ENCODE measurements around the gene PHF20.
A peak's percentile ranks its signal among the peaks of the same experiment; 100 is the strongest.
"Not testable (repeated sequence)": the region's sequence is repeated elsewhere in the genome, so short reads cannot be mapped to it uniquely, and the experiment has no call there.

The PHF20 gene

DNA sequence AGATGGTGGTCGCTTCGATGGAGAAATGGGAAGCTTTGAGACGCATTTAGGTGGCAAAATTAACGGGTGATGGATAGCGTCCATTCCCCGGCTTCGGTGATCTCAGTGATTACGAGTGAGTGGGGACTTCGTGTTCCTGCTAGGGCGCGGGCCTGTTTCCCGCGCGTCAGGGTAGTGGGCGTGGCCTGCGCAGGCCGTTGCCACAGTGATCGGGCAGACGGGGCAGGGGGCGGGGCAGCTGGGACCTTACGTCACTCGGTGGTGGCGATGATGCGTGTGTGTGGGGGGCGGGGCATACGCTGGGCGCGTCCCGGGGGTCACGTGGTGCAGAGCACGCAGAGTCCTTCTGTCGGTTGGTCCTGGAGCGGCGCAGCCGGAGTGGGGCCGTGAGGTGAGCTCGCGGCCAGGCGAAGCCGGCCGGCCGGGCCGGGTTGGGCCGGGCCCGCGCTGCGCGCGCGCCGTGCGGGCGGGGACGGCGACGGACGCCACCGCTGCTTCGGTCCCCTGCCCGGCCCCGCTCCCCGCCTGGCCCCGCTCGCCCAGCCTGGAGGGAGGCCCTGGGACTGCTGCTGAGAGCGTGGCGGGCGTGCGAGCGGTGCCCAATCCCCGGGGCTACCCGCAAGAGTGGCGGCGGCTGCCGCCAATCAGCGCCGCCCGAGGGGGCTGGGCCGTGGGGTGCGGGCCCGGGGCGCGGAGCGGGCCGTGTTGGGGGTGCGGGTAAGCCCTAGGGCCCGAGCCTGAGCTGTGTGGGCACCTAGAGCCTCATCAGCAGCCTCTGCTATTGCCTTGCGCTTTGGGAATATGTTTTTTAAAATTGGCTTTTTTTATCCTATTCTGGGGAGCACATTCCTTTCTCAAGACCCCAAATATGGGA, at the start of gene PHF20:
Gene PHF20 (plus strand): TSS at position 327 of the 874 bp plus-strand sequence. CDS start 29,508 bp downstream, outside the sequence.
- peak; percentile 51 to 100 (median 97) for DNase-seq

- DNase-seq: not testable (repeated sequence)
Measured at GRCh38 chr20:35723275-35723639, 48.6 kb upstream of the PHF20 start.

GRCh38 chr20:35723652-35724320, 48.0 kb upstream of the PHF20 start:
- DNase-seq: not testable (repeated sequence)

GRCh38 chr20:35724321-35725230, 47.2 kb upstream of the PHF20 start:
- DNase-seq: no peak

- DNase-seq: no peak
Measured at GRCh38 chr20:35726842-35727711, 44.7 kb upstream of the PHF20 start.

DNA sequence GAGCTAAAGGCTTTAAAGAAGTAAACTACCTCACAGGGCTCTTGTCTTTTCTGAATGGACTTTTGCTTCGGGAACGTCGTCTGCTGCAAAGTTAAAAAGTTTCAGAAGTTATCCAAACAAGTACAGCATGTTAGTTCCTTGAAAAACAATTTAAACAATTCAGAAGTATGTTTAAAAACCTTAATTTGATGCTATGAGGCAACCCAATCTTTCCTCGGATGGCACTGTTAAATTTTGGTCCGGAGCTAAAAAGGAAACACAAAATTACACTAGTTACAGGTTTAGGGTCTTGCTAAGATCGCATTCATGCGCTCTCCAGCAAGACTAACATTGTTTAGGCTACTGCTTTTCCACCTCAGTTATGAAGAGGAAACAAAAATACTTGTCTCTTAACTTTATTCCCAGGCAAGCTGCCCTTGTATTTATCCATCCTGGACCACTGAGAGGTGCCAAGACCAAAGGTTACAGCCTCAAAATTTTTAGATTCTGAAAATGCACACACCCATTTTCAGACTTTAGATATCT, 42.5 kb upstream of the PHF20 start:
- no peak for DNase-seq

- no peak for DNase-seq
Measured at GRCh38 chr20:35729836-35730582, 41.8 kb upstream of the PHF20 start.

GRCh38 chr20:35730583-35731468, 41.0 kb upstream of the PHF20 start:
- DNase-seq: no peak

DNA sequence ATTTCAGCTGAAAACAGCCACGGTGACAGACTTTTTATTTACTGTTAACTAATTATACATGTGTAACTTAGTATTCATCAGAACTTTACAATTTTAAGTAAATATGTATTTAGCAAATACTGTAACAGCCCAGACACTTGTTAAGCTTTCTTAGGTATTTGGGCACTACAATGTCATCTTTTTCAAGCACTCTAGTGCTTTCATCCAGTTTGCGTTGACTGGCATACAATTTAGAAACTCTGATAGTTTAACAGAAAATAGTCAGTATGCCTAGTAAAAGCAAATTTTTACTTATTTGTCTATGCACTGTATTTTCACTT, 40.4 kb upstream of the PHF20 start:
- no peak for DNase-seq

- no peak for DNase-seq
Measured at GRCh38 chr20:35731862-35732643, 39.8 kb upstream of the PHF20 start.

GRCh38 chr20:35732644-35732982, 39.2 kb upstream of the PHF20 start:
- no peak for DNase-seq

DNA sequence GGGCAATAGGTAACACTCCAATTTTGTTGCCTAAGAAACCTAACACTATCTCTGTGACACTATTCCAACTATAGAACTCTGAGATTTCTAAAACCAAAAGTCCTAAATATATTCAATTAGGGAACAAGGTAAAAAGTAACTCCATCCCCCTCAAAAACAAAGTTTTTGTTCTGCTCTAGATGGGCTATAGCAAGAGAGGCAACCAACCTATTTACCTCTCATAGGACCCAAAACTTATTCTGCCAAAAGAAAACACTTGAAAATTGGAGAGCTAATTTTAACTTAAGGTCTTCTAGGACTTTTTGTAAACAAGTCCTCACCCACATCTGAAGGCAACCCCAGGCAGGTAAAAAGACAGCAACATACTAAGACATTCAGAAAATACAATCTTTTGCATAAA, 37.4 kb upstream of the PHF20 start:
- DNase-seq: no peak

DNA sequence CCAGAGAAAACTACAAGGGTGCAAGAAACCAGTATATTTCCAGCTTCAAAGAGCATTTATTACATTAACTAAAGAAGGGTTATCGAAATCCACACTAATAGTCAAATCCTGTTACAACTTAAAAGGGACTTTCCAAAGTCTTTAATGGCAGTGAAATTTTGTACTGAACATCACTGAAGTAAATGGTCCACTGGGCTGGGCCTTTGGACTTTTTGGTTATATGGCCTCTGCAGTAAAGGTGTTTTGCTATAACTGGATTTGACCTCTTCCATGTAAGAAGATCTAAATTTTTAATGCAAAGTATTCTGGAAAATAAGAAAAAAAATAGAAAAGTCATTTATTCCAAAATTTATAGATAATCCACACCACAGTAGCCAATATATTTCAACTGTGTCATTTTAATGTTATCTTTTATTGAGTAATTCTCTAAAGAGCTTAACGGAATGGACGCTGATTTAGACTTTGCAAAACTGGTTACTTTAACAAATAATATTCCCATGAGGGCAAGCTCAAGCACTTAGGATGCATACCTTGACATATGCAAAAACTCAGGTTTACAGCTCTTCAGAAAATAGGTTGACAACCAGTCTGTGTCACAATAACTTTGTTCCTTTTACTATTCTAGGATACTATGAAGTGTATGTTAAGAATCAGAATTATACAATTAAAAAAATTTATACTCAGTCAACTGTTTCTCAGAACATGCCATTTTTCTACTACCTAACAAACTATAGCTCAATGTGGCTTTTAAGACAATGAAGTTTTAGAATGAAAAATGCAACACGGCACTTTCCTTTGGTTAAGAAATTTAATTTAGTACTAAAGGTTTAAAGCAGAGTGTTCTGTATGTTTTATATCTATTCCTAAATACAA, 36.8 kb upstream of the PHF20 start:
- DNase-seq: no peak

DNA sequence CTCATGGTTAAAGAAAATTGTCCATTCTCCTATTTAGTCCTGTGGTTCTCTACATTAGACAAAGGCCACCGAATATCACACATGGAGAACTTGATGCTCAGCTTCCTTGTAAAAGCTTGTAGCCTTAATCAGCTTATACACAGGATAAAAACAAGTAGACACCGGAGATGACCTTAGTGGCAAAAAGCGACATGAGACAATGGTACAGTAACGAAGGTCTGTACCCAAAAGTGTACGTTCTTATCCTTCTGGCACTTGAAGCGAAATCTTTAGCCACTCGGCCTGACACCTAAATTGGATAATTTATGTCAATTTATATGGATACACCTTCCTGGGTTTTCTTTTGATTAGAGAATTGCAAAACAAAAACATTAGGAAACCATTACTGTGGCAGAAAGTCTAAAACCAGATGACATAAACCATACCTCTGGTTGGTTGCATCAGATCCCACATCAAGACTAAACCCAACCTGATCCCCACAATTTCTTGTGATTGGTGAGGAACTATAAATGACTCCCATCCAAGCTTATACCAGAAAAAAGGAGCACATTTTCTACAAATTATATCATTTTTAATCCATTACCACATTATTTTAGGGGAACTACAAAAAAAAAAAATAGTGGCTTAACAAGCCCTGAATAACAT, 35.9 kb upstream of the PHF20 start:
- DNase-seq: no peak

- no peak for DNase-seq
Measured at GRCh38 chr20:35737865-35738333, 33.9 kb upstream of the PHF20 start.
